HG03097 (cell line): ENCODE results near the gene GUCA1A.
"Not testable (repeated sequence)": the region's sequence is repeated elsewhere in the genome, so short reads cannot be mapped to it uniquely, and the experiment has no call there.

Experiments used
- ATAC-seq: cut with Tn5 transposase; IDR thresholded peaks from one replicate; pipeline ENCODE4 v1.9.1; 2021; ENCODE audit not compliant: unreplicated experiment, low FRiP score

Gene GUCA1A

GRCh38 chr6:42171813-42172581 lies 1.2 kb upstream of the GUCA1A start:
- no peak for ATAC-seq

- no peak for ATAC-seq
These were observed 2.7 kb downstream of the GUCA1A start for GRCh38 chr6:42175860-42176259.

- ATAC-seq: no peak
These were observed 3.8 kb downstream of the GUCA1A start for GRCh38 chr6:42176981-42177380.

GRCh38 chr6:42177514-42178364 lies 4.6 kb downstream of the GUCA1A start:
- no peak for ATAC-seq

- ATAC-seq: no peak
These were observed 6.2 kb downstream of the GUCA1A start for GRCh38 chr6:42179261-42179944.

GRCh38 chr6:42179945-42180313 lies 6.8 kb downstream of the GUCA1A start:
- ATAC-seq: no peak

GRCh38 chr6:42182101-42182500 lies 8.9 kb downstream of the GUCA1A start:
- no peak for ATAC-seq

- no peak for ATAC-seq
These were observed 11.3 kb downstream of the GUCA1A start for GRCh38 chr6:42184475-42184874.

GRCh38 chr6:42185597-42185996 lies 12.4 kb downstream of the GUCA1A start:
- ATAC-seq: no peak

GRCh38 chr6:42188406-42188805 lies 15.2 kb downstream of the GUCA1A start:
- ATAC-seq: no peak

GRCh38 chr6:42190554-42191183 lies 17.5 kb downstream of the GUCA1A start:
- no peak for ATAC-seq

GRCh38 chr6:42192385-42192784 lies 19.2 kb downstream of the GUCA1A start:
- ATAC-seq: not testable (repeated sequence)

- ATAC-seq: no peak
These were observed 20.3 kb downstream of the GUCA1A start for GRCh38 chr6:42193491-42193894.

- no peak for ATAC-seq
These were observed 20.9 kb downstream of the GUCA1A start for GRCh38 chr6:42194056-42194455.

- no peak for ATAC-seq
These were observed 22.3 kb downstream of the GUCA1A start for GRCh38 chr6:42195415-42195814.

GRCh38 chr6:42197555-42198362 lies 24.6 kb downstream of the GUCA1A start:
- no peak for ATAC-seq

GRCh38 chr6:42199106-42199981 lies 26.2 kb downstream of the GUCA1A start:
- ATAC-seq: no peak

- ATAC-seq: no peak
These were observed 26.9 kb downstream of the GUCA1A start for GRCh38 chr6:42200035-42200434.

- ATAC-seq: no peak
These were observed 28.2 kb downstream of the GUCA1A start for GRCh38 chr6:42201382-42201781.
